HepG2 (cell line): ENCODE data around the gene HOXC12. TPM values are rescaled to one million over a fixed set of nuclear protein-coding genes. Genes with fewer than 3 reads are reported as not detected.

ENCODE experiments used
- ATAC-seq: fragments of 200-7000 bp; cut with Tn5 transposase; 3 replicates; pipeline ENCODE4 v1.9.1; 2020; ENCODE audit warnings: mild to moderate bottlenecking, moderate library complexity
- BruUV-seq: library from RNA; stranded (reverse); fragments of 400-500 nt; replicated peaks from 2 replicates; lab custom pipeline; 2021; lab: Mats Ljungman, UMichigan
- CTCF ChIA-PET: fragments of 300-600 bp; formaldehyde crosslinking; extraction: SDS; loops from one replicate; lab custom pipeline; 2021; ENCODE audit warnings: low total read pairs, inconsistent platforms, low intra/inter-chr PET ratio; lab: Yijun Ruan, JAX
- POLR2A ChIA-PET: fragments of 350-600 bp; sonication (Branson Sonifier 250); formaldehyde crosslinking; loops from one replicate; lab custom pipeline; 2020; ENCODE audit warnings: antibody characterized with exemption, inconsistent platforms; lab: Yijun Ruan, JAX
- DNase-seq: peaks from one replicate; pipeline ENCODE4 v3.0.0-alpha.2; 2015; ENCODE audit warnings: low spot score
- FAIRE-seq: peaks from 3 replicates; lab custom pipeline; 2011; peaks lifted over from hg19 to GRCh38; lab: Jason Lieb, UNC
- H2AFZ ChIP-seq: one replicate; pipeline ENCODE4 v1.6.1; 2011; ENCODE audit warnings: low read length, inconsistent platforms
- H3K27ac ChIP-seq: fragments of 300-600 bp; 3 replicates; pipeline ENCODE4 v1.8.0; 2011; ENCODE audit warnings: mixed run types, mild to moderate bottlenecking, mixed read lengths, low read length, inconsistent platforms; ENCODE audit not compliant: insufficient read depth; ENCODE audit errors: extremely low read length
- H3K27me3 ChIP-seq, 2 experiments: fragments of 200-600 bp in 1 of 2; 2 replicates in 1 of 2; 3 replicates in 1 of 2; pipeline versions ENCODE4 v1.6.0 to v1.8.0; 2011; ENCODE audit warnings: low read length in 2 of 2, mild to moderate bottlenecking in 2 of 2, moderate library complexity in 2 of 2, inconsistent platforms in 1 of 2; ENCODE audit not compliant: insufficient read depth in 2 of 2, control insufficient read depth in 1 of 2
- H3K36me3 ChIP-seq, 2 experiments: fragments of 200-600 bp in 1 of 2; replicated peaks in 1 of 2; 2 replicates in 1 of 2; 3 replicates in 1 of 2; pipeline versions ENCODE4 v1.5.1 to v1.8.0; 2011; ENCODE audit warnings: low read length in 2 of 2, inconsistent platforms in 1 of 2; ENCODE audit not compliant: insufficient read depth in 2 of 2, control insufficient read depth in 1 of 2
- H3K4me1 ChIP-seq: 2 replicates; pipeline ENCODE4 v1.5.1; 2012; ENCODE audit warnings: low read length, inconsistent platforms; ENCODE audit not compliant: insufficient read depth
- H3K4me2 ChIP-seq: 2 replicates; pipeline ENCODE4 v1.6.0; 2011; ENCODE audit warnings: low read depth, low read length, inconsistent platforms
- H3K4me3 ChIP-seq, 3 experiments: fragments of 200-600 bp in 1 of 3; sonication (generic), shearing (Covaris generic) in 1 of 3; replicated peaks in 1 of 3; 2 replicates each; pipeline ENCODE4 v1.5.1; 2011 to 2016; ENCODE audit warnings: low read length in 3 of 3, inconsistent platforms in 2 of 3, low read depth in 2 of 3, mild to moderate bottlenecking in 2 of 3, control low read depth in 1 of 3, mixed read lengths in 1 of 3; ENCODE audit not compliant: insufficient read depth in 1 of 3
- H3K79me2 ChIP-seq: one replicate; pipeline ENCODE4 v1.6.1; 2011; ENCODE audit warnings: low read length, inconsistent platforms; ENCODE audit not compliant: insufficient read depth
- H3K9ac ChIP-seq: 2 replicates; pipeline ENCODE4 v1.6.0; 2011; ENCODE audit warnings: mild to moderate bottlenecking, low read depth, low read length, inconsistent platforms; ENCODE audit not compliant: insufficient read depth
- H3K9me3 ChIP-seq: 2 replicates; pipeline ENCODE4 v1.5.1; 2012; ENCODE audit warnings: mild to moderate bottlenecking, low read length
- H4K20me1 ChIP-seq: 2 replicates; pipeline ENCODE4 v1.6.0; 2011; ENCODE audit warnings: inconsistent platforms, mild to moderate bottlenecking, low read length, moderate library complexity; ENCODE audit not compliant: insufficient read depth
- ARID2 ChIP-seq: sonication (generic); formaldehyde crosslinking; IDR thresholded peaks from 2 replicates; pipeline ENCODE4 v1.8.1; 2022; ENCODE audit warnings: mild to moderate bottlenecking, missing genetic modification reagents, borderline replicate concordance
- FOSL1 ChIP-seq: sonication (generic); formaldehyde crosslinking; IDR thresholded peaks from 2 replicates; pipeline ENCODE4 v1.9.0; 2021; ENCODE audit warnings: missing genetic modification reagents, borderline replicate concordance
- FOXC1 ChIP-seq: sonication (generic); formaldehyde crosslinking; IDR thresholded peaks from 2 replicates; pipeline ENCODE4 v1.8.0; 2022; ENCODE audit warnings: mild to moderate bottlenecking, missing genetic modification reagents, borderline replicate concordance
- HMG20A ChIP-seq: IDR thresholded peaks from 2 replicates; pipeline ENCODE4 v1.6.1; 2016; ENCODE audit warnings: borderline replicate concordance
- HNF4A ChIP-seq: sonication (generic); formaldehyde crosslinking; IDR thresholded peaks from 2 replicates; pipeline ENCODE4 v1.4.0; 2020; ENCODE audit warnings: missing genetic modification reagents
- MBD4 ChIP-seq: IDR thresholded peaks from 2 replicates; pipeline ENCODE4 v1.6.1; 2012; ENCODE audit warnings: low read length, inconsistent platforms, borderline replicate concordance
- MTERF4 ChIP-seq: sonication (generic); formaldehyde crosslinking; IDR thresholded peaks from 2 replicates; pipeline ENCODE4 v1.8.0; 2023; ENCODE audit warnings: mild to moderate bottlenecking, missing genetic modification reagents
- PAWR ChIP-seq: sonication (generic); formaldehyde crosslinking; IDR thresholded peaks from 2 replicates; pipeline ENCODE4 v1.4.0; 2020; ENCODE audit warnings: missing genetic modification reagents, mild to moderate bottlenecking, borderline replicate concordance
- RBM22 ChIP-seq: fragments of 200-400 bp; formaldehyde crosslinking; optimal IDR thresholded peaks from 2 replicates; pipeline ENCODE3; 2017; ENCODE audit warnings: mild to moderate bottlenecking, low read length, moderate library complexity
- RNF2 ChIP-seq: fragments of 450-650 bp; conservative IDR thresholded peaks from 2 replicates; pipeline ENCODE4 v1.6.1; 2016; ENCODE audit warnings: low read depth
- RXRA ChIP-seq: sonication (generic); formaldehyde crosslinking; IDR thresholded peaks from 2 replicates; pipeline ENCODE4 v1.5.1; 2020; ENCODE audit warnings: missing genetic modification reagents
- TMF1 ChIP-seq: sonication (generic); formaldehyde crosslinking; IDR thresholded peaks from 2 replicates; pipeline ENCODE4 v1.8.1; 2022; ENCODE audit warnings: low read depth, missing genetic modification reagents
- ZFY ChIP-seq: sonication (generic); formaldehyde crosslinking; IDR thresholded peaks from 2 replicates; pipeline ENCODE4 v1.4.0; 2020; ENCODE audit warnings: missing genetic modification reagents
- ZNF34 ChIP-seq: sonication (generic); formaldehyde crosslinking; IDR thresholded peaks from 2 replicates; pipeline ENCODE4 v1.4.0; 2020; ENCODE audit warnings: mild to moderate bottlenecking, missing genetic modification reagents, borderline replicate concordance
- ZNF570 ChIP-seq: sonication (generic); formaldehyde crosslinking; IDR thresholded peaks from 2 replicates; pipeline ENCODE4 v1.4.0; 2020; ENCODE audit warnings: mild to moderate bottlenecking, missing genetic modification reagents, borderline replicate concordance
- ZNF749 ChIP-seq: sonication (generic); formaldehyde crosslinking; IDR thresholded peaks from 2 replicates; pipeline ENCODE4 v1.8.0; 2022; ENCODE audit warnings: mild to moderate bottlenecking, missing genetic modification reagents, moderate library complexity, borderline replicate concordance
- WGBS: methylation state at CpG from one replicate; pipeline ENCODE4 v1.1.6; 2017; ENCODE audit warnings: low lambda C conversion rate; 5-methylcytosine and 5-hydroxymethylcytosine counted together
- in situ Hi-C: cut with HindIII; loops from 2 replicates; pipeline ENCODE4 v1.10.0; 2017; ENCODE audit warnings: low pct_unique_long_range_greater_than_20kb; ENCODE audit not compliant: extremely low pct_ligation_motif_present
- intact Hi-C: fragments of 100-400 bp; cut with micrococcal nuclease; formaldehyde crosslinking; loops from one replicate; pipeline ENCODE4 v1.10.0; 2022; ENCODE audit not compliant: unreplicated experiment
- polyA plus RNA-seq, 8 experiments: library from polyadenylated mRNA; depleted of rRNA in 3 of 8; stranded (reverse) in 7 of 8; unstranded in 1 of 8; fragments of >200 nt; fragmentation: Illumina TruSeq in 4 of 8; extraction: Trizol in 4 of 8; gene quantifications; 2 replicates each; pipeline versions ENCODE4 v1.2.1 to v1.2.3, GENCODE V29; 2011 to 2016; ENCODE audit warnings: low read depth in 4 of 8, missing spikeins in 1 of 8, mixed read lengths in 1 of 8; ENCODE audit not compliant: insufficient read depth in 1 of 8
- total RNA-seq, 5 experiments: library from RNA; depleted of rRNA; stranded (reverse); fragments of >200 nt; fragmentation: Illumina TruSeq; extraction: Trizol; gene quantifications; 2 replicates each; pipeline ENCODE4 v1.2.3, GENCODE V29; 2016; ENCODE audit warnings: low read depth in 1 of 5
- TF ChIP-seq, protein P1 (sequence below): sonication (generic); formaldehyde crosslinking; IDR thresholded peaks from 2 replicates; pipeline ENCODE4 v1.4.0; 2020; ENCODE audit warnings: low read depth, mild to moderate bottlenecking, missing genetic modification reagents
- TF ChIP-seq, protein P2 (sequence below): sonication (generic); formaldehyde crosslinking; IDR thresholded peaks from 2 replicates; pipeline ENCODE4 v1.5.1; 2020; ENCODE audit warnings: mild to moderate bottlenecking, missing genetic modification reagents
- TF ChIP-seq, protein P3 (sequence below): sonication (generic); formaldehyde crosslinking; IDR thresholded peaks from 2 replicates; pipeline ENCODE4 v1.4.0; 2020; ENCODE audit warnings: missing genetic modification reagents, low read depth, mild to moderate bottlenecking, borderline replicate concordance

The HOXC12 gene
- total and polyA plus RNA-seq, 2 of the 13 experiments (the other 11 are each of a cell fraction or from before 2014, with no cell fraction given), result not detected

DNA sequence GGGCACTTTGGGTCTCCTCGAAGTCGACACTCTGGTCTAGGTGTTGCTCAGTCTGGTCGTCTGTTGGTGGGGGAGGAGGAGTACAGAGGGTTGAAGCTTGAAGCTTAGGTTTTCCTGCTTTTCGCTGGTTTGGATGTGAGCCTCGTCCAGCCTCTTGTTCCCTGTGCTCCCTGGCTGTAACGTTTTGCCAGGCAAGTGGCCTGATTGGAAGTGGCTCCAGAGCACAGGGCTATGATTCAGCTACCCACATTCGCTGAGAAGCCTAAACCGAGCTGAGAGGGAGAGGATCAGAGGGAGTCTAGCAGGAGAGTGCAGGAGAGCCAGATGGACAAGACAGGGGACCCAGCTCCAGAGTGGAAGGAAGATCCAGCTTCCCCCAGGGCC lies 36.4 kb downstream of the HOXC12 start:
- no peak overlapping the region for H3K4me2 ChIP-seq
- DNase-seq (no peak), ATAC-seq (no peak), FAIRE-seq (no peak)
- BruUV-seq, result no TSS peak
- intact Hi-C loops (no loop called here), in situ Hi-C loops (loop anchor here (10.0 kb wide), 1 partner anchor 384 kb away; no protein-coding TSS in a partner anchor)
- WGBS, result 17% methylated on average over 8 of the region's 8 CpGs
- ChIA-PET POLR2A (no interaction called here), CTCF (no interaction called here)
- no peak overlapping the region for H3K9ac ChIP-seq
- no peak overlapping the region for H2AFZ ChIP-seq
- no peaks in the 10 kb centered on the region for H3K79me2 ChIP-seq
- H4K20me1 ChIP-seq, result no peaks in the 10 kb centered on the region
- no peaks in the 10 kb centered on the region for H3K9me3 ChIP-seq
- peaks cover 57% of the 10 kb centered on the region for H3K4me1 ChIP-seq
- H3K36me3 ChIP-seq, result no peaks in the 10 kb centered on the region
- no peak for TF ChIP-seq FOSL1 (CRISPR knock-in tag)
- no peak for TF ChIP-seq PAWR
- TF ChIP-seq MBD4, result no peak
- TF ChIP-seq, protein P1, sequence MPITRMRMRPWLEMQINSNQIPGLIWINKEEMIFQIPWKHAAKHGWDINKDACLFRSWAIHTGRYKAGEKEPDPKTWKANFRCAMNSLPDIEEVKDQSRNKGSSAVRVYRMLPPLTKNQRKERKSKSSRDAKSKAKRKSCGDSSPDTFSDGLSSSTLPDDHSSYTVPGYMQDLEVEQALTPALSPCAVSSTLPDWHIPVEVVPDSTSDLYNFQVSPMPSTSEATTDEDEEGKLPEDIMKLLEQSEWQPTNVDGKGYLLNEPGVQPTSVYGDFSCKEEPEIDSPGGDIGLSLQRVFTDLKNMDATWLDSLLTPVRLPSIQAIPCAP (CRISPR knock-in tag), result no peak
- TF ChIP-seq, protein P2, sequence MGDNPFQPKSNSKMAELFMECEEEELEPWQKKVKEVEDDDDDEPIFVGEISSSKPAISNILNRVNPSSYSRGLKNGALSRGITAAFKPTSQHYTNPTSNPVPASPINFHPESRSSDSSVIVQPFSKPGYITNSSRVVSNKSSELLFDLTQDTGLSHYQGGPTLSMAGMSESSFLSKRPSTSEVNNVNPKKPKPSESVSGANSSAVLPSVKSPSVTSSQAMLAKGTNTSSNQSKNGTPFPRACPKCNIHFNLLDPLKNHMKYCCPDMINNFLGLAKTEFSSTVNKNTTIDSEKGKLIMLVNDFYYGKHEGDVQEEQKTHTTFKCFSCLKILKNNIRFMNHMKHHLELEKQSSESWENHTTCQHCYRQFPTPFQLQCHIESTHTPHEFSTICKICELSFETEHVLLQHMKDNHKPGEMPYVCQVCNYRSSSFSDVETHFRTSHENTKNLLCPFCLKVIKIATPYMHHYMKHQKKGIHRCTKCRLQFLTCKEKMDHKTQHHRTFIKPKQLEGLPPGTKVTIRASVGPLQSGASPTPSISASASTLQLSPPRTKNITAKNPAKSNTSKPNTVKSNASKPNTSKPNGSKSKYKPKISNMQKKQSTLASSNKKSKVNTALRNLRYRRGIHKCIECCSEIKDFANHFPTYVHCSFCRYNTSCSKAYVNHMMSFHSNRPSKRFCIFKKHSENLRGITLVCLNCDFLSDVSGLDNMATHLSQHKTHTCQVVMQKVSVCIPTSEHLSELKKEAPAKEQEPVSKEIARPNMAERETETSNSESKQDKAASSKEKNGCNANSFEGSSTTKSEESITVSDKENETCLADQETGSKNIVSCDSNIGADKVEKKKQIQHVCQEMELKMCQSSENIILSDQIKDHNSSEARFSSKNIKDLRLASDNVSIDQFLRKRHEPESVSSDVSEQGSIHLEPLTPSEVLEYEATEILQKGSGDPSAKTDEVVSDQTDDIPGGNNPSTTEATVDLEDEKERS (CRISPR knock-in tag), result no peak
- TF ChIP-seq FOXC1 (CRISPR knock-in tag), result no peak
- TF ChIP-seq HNF4A (CRISPR knock-in tag), result no peak
- TF ChIP-seq TMF1 (CRISPR knock-in tag), result no peak
- TF ChIP-seq RBM22, result no peak
- no peak for TF ChIP-seq RXRA (CRISPR knock-in tag)
- no peak for TF ChIP-seq ZNF749 (CRISPR knock-in tag)
- TF ChIP-seq HMG20A (CRISPR knock-in tag), result no peak
- no peak for TF ChIP-seq MTERF4 (CRISPR knock-in tag)
- TF ChIP-seq ZNF34 (CRISPR knock-in tag), result no peak
- TF ChIP-seq, protein P3, sequence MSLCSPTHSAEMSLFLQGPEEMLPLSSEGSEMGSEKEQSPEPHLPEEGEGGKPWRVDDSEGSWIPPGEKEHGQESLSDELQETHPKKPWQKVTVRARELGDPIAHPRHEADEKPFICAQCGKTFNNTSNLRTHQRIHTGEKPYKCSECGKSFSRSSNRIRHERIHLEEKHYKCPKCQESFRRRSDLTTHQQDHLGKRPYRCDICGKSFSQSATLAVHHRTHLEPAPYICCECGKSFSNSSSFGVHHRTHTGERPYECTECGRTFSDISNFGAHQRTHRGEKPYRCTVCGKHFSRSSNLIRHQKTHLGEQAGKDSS, result no peak
- TF ChIP-seq ARID2 (CRISPR knock-in tag), result no peak
- no peak for TF ChIP-seq RNF2
- TF ChIP-seq ZFY (CRISPR knock-in tag), result no peak
- TF ChIP-seq ZNF570 (CRISPR knock-in tag), result no peak
- H3K27me3 ChIP-seq, result peaks cover 10 to 39% of the 10 kb centered on the region in 2 experiments
- H3K4me3 ChIP-seq, result no peak overlapping the region
- H3K27ac ChIP-seq, result no peak overlapping the region
